NCI-H2196 treated with DMSO at 0.1 percent for 48 hours (cell line): ENCODE measurements around the gene SFXN5.
A peak's percentile ranks its signal among the peaks of the same experiment; 100 is the strongest.
"Not testable (repeated sequence)": the region's sequence is repeated elsewhere in the genome, so short reads cannot be mapped to it uniquely, and the experiment has no call there.

Source experiments
- DNase-seq: peaks from one replicate; lab custom pipeline; 2025; ENCODE audit not compliant: unreplicated experiment; lab: John Stamatoyannopoulos, UW

The SFXN5 gene

GRCh38 chr2:73071360-73072128, at the start of gene SFXN5:
SFXN5 (minus strand) TSS chr2:73071712; CDS start chr2:73071705, 7 bp downstream.
- peak; percentile 71 for DNase-seq

- DNase-seq, result not testable (repeated sequence)
These were observed 48.2 kb upstream of the SFXN5 start for GRCh38 chr2:73119611-73120239.

GRCh38 chr2:73117441-73117840, 45.9 kb upstream of the SFXN5 start:
- DNase-seq, result no peak

- no peak for DNase-seq
These were observed 44.9 kb upstream of the SFXN5 start for GRCh38 chr2:73116182-73116960.

- DNase-seq, result no peak
These were observed 42.9 kb upstream of the SFXN5 start for GRCh38 chr2:73114273-73114867.

GRCh38 chr2:73112913-73113854, 41.7 kb upstream of the SFXN5 start, which contains the start of gene RAB11FIP5:
RAB11FIP5 (minus strand) TSS chr2:73112948; CDS start chr2:73112777, 171 bp downstream.
- peak; percentile 24 for DNase-seq

GRCh38 chr2:73112026-73112912, 40.8 kb upstream of the SFXN5 start:
- no peak for DNase-seq

- no peak for DNase-seq
These were observed 39.8 kb upstream of the SFXN5 start for GRCh38 chr2:73111073-73112025.

GRCh38 chr2:73110168-73111072, 38.9 kb upstream of the SFXN5 start:
- no peak for DNase-seq

- no peak for DNase-seq
These were observed 38.1 kb upstream of the SFXN5 start for GRCh38 chr2:73109431-73110167.

- DNase-seq, result no peak
These were observed 35.9 kb upstream of the SFXN5 start for GRCh38 chr2:73107211-73107926.

- no peak for DNase-seq
These were observed 35.3 kb upstream of the SFXN5 start for GRCh38 chr2:73106791-73107190.

- no peak for DNase-seq
These were observed 34.0 kb upstream of the SFXN5 start for GRCh38 chr2:73105511-73105971.

- DNase-seq, result no peak
These were observed 33.4 kb upstream of the SFXN5 start for GRCh38 chr2:73104933-73105332.

- peak; percentile 55 for DNase-seq
These were observed 31.6 kb upstream of the SFXN5 start for GRCh38 chr2:73103018-73103542.
